Loucy (cell line): ENCODE results near the gene PPRC1.

ENCODE experiments used
- H2AFZ ChIP-seq: fragments of 200-600 bp; sonication (generic); 2 replicates; pipeline ENCODE4 v1.6.0; 2016; ENCODE audit warnings: antibody characterized with exemption, mild to moderate bottlenecking, low read length, moderate library complexity
- H3F3A ChIP-seq: fragments of 200-600 bp; 2 replicates; pipeline ENCODE4 v1.6.0; 2016; ENCODE audit warnings: antibody characterized with exemption, low read depth, mild to moderate bottlenecking
- H3K27me3 ChIP-seq: fragments of 200-600 bp; sonication (generic); 2 replicates; pipeline ENCODE4 v1.6.1; 2014; ENCODE audit warnings: low read length, mild to moderate bottlenecking; ENCODE audit not compliant: insufficient read depth, poor library complexity, severe bottlenecking
- H3K36me3 ChIP-seq: fragments of 200-600 bp; sonication (generic); 2 replicates; pipeline ENCODE4 v1.6.1; 2016; ENCODE audit warnings: low read length; ENCODE audit not compliant: insufficient read depth
- H3K4me1 ChIP-seq: fragments of 200-600 bp; sonication (generic); 2 replicates; pipeline ENCODE4 v1.5.1; 2014; ENCODE audit warnings: low read length, mild to moderate bottlenecking; ENCODE audit not compliant: insufficient read depth, poor library complexity, severe bottlenecking
- H3K4me2 ChIP-seq: fragments of 200-600 bp; sonication (generic); 2 replicates; pipeline ENCODE4 v1.6.0; 2014; ENCODE audit warnings: antibody characterized with exemption, low read length, low read depth, mild to moderate bottlenecking; ENCODE audit not compliant: poor library complexity, severe bottlenecking
- H3K4me3 ChIP-seq: fragments of 200-600 bp; sonication (generic); 2 replicates; pipeline ENCODE4 v1.5.1; 2014; ENCODE audit warnings: low read length, mild to moderate bottlenecking, mixed read lengths; ENCODE audit not compliant: poor library complexity, severe bottlenecking
- H3K79me2 ChIP-seq: fragments of 200-600 bp; sonication (generic); 2 replicates; pipeline ENCODE4 v1.6.1; 2014; ENCODE audit warnings: low read length; ENCODE audit not compliant: insufficient read depth
- H3K9ac ChIP-seq: fragments of 200-600 bp; sonication (generic); 2 replicates; pipeline ENCODE4 v1.6.0; 2014; ENCODE audit warnings: mild to moderate bottlenecking, low read depth, low read length, moderate library complexity; ENCODE audit not compliant: poor library complexity, severe bottlenecking
- H3K9me2 ChIP-seq: fragments of 200-600 bp; sonication (generic); replicated peaks from 2 replicates; pipeline ENCODE4 v1.6.1; 2016; ENCODE audit warnings: low read depth, low read length, mixed read lengths
- H3K9me3 ChIP-seq: fragments of 200-600 bp; sonication (generic); 2 replicates; pipeline ENCODE4 v1.6.1; 2014; ENCODE audit warnings: mild to moderate bottlenecking, antibody characterized with exemption, low read length, low read depth; ENCODE audit not compliant: insufficient read depth
- H4K20me1 ChIP-seq: fragments of 200-600 bp; sonication (generic); 2 replicates; pipeline ENCODE4 v1.6.0; 2014; ENCODE audit warnings: antibody characterized with exemption, low read length, mild to moderate bottlenecking; ENCODE audit not compliant: insufficient read depth, poor library complexity, severe bottlenecking
- CTCF ChIP-seq: fragments of 200-600 bp; sonication (generic); conservative IDR thresholded peaks from 2 replicates; pipeline ENCODE4 v1.5.1; 2014; ENCODE audit warnings: mild to moderate bottlenecking, antibody characterized with exemption, low read length
- EZH2phosphoT487 ChIP-seq: fragments of 200-600 bp; IDR thresholded peaks from 2 replicates; pipeline ENCODE4 v1.6.1; 2018; ENCODE audit warnings: antibody characterized with exemption, mild to moderate bottlenecking, moderate library complexity, borderline replicate concordance

Gene PPRC1

GRCh38 chr10:102120142-102120990 lies 12.5 kb upstream of the PPRC1 start, which contains the start of gene LDB1:
LDB1 (minus strand) TSS chr10:102120368; CDS start chr10:102120110, 258 bp downstream.
- Histone ChIP-seq H3K9ac (peak within 1 kb of the TSS; percentile 94), H3K79me2 (peaks cover 42% of the 10 kb centered on the region), H3K4me1 (peaks cover 45% of the 10 kb centered on the region), H3F3A (peaks cover 10% of the 10 kb centered on the region; the same call in 1 of the 2 replicates), H3K4me3 (peak within 1 kb of the TSS; percentile 76), H3K27me3 (no peaks in the 10 kb centered on the region), H2AFZ (peak within 1 kb of the TSS; percentile 74), H4K20me1 (peaks cover 19% of the 10 kb centered on the region), H3K9me3 (no peaks in the 10 kb centered on the region), H3K36me3 (no peaks in the 10 kb centered on the region), H3K9me2 (no peaks in the 10 kb centered on the region), H3K4me2 (peak within 1 kb of the TSS; percentile 97)
- TF ChIP-seq EZH2phosphoT487: no peak
- no peak; the same call in 1 of the 2 replicates for TF ChIP-seq CTCF

- peak overlapping the region; percentile 76 for H3K4me3 ChIP-seq
- H3K9me2 ChIP-seq: no peaks in the 10 kb centered on the region
- H3K9ac ChIP-seq: peak overlapping the region; percentile 94
- H3K9me3 ChIP-seq: no peaks in the 10 kb centered on the region
- peak overlapping the region; percentile 87 for H3K4me2 ChIP-seq
- peaks cover 10% of the 10 kb centered on the region; the same call in 1 of the 2 replicates for H3F3A ChIP-seq
- H3K79me2 ChIP-seq: peaks cover 34% of the 10 kb centered on the region
- H4K20me1 ChIP-seq: peaks cover 13% of the 10 kb centered on the region
- peak overlapping the region; percentile 74 for H2AFZ ChIP-seq
- H3K4me1 ChIP-seq: peaks cover 39% of the 10 kb centered on the region
- H3K27me3 ChIP-seq: no peaks in the 10 kb centered on the region
- H3K36me3 ChIP-seq: no peaks in the 10 kb centered on the region
- TF ChIP-seq CTCF (no peak), EZH2phosphoT487 (no peak)
These were observed 11.7 kb upstream of the PPRC1 start for GRCh38 chr10:102120991-102121738.

GRCh38 chr10:102121739-102122372 lies 11.0 kb upstream of the PPRC1 start:
- H3K79me2 ChIP-seq: peaks cover 27% of the 10 kb centered on the region
- peak overlapping the region; percentile 94 for H3K9ac ChIP-seq
- no peaks in the 10 kb centered on the region for H3K36me3 ChIP-seq
- H3K27me3 ChIP-seq: no peaks in the 10 kb centered on the region
- peaks cover 10% of the 10 kb centered on the region; the same call in 1 of the 2 replicates for H3F3A ChIP-seq
- H2AFZ ChIP-seq: no peak overlapping the region
- peaks cover 8% of the 10 kb centered on the region for H4K20me1 ChIP-seq
- H3K9me2 ChIP-seq: no peaks in the 10 kb centered on the region
- no peak for TF ChIP-seq EZH2phosphoT487
- no peak for TF ChIP-seq CTCF
- peaks cover 32% of the 10 kb centered on the region for H3K4me1 ChIP-seq
- no peaks in the 10 kb centered on the region for H3K9me3 ChIP-seq
- peak overlapping the region; percentile 87 for H3K4me2 ChIP-seq
- H3K4me3 ChIP-seq: peak overlapping the region; percentile 76
